AG08396 (cell line): ENCODE results near the gene TBC1D1.
A peak's percentile ranks its signal among the peaks of the same experiment; 100 is the strongest.

ENCODE experiments used
- DNase-seq: peaks from one replicate; pipeline ENCODE4 v3.0.0; 2012; ENCODE audit warnings: low spot score, mixed read lengths

The TBC1D1 gene, protein sequence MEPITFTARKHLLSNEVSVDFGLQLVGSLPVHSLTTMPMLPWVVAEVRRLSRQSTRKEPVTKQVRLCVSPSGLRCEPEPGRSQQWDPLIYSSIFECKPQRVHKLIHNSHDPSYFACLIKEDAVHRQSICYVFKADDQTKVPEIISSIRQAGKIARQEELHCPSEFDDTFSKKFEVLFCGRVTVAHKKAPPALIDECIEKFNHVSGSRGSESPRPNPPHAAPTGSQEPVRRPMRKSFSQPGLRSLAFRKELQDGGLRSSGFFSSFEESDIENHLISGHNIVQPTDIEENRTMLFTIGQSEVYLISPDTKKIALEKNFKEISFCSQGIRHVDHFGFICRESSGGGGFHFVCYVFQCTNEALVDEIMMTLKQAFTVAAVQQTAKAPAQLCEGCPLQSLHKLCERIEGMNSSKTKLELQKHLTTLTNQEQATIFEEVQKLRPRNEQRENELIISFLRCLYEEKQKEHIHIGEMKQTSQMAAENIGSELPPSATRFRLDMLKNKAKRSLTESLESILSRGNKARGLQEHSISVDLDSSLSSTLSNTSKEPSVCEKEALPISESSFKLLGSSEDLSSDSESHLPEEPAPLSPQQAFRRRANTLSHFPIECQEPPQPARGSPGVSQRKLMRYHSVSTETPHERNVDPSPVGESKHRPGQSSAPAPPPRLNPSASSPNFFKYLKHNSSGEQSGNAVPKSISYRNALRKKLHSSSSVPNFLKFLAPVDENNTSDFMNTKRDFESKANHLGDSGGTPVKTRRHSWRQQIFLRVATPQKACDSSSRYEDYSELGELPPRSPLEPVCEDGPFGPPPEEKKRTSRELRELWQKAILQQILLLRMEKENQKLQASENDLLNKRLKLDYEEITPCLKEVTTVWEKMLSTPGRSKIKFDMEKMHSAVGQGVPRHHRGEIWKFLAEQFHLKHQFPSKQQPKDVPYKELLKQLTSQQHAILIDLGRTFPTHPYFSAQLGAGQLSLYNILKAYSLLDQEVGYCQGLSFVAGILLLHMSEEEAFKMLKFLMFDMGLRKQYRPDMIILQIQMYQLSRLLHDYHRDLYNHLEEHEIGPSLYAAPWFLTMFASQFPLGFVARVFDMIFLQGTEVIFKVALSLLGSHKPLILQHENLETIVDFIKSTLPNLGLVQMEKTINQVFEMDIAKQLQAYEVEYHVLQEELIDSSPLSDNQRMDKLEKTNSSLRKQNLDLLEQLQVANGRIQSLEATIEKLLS (N-terminal part only)

DNA sequence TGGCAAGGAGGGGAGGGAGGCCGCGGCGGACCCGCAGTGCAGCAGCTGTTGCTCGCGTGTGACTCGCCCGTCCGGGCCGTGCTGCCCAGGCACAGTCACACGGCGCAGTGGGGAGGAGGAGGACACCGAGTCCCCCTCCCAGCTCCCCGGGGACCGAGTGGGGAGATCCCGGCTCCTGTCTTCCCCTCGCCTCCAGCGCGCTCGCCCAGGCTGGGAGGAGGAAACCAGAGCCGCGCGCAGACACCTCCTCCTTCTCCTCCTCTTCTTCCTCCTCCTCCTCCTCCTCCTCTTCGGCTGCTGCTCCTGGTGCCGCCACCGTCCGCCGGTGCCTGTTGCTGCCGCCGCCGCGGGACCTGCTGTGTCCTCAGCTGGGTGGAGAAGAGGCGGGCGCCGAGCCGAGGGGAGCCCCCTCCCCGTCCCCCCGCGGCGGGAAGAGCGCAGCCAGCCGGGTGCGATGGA, at the start of gene TBC1D1:
TBC1D1 (plus strand) TSS at position 284 of the 459 bp plus-strand sequence. CDS start 11,012 bp downstream, outside the sequence.
- peak; percentile 39 for DNase-seq

DNA sequence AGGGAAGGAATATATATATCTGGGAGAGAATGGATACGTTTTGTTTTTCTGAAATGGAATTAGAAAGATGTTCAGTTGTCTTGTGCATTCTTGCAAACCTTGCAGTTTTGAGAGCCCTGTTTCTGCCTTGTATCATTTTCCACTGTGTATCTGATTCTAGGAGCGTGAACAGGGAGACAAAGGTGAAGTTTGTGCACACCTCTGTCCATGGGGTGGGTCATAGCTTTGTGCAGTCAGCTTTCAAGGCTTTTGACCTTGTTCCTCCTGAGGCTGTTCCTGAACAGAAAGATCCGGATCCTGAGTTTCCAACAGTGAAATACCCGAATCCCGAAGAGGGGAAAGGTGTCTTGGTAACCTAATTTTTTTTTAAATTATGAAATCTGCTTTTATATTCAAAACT, 46.7 kb upstream of the TBC1D1 start:
- no peak for DNase-seq

DNA sequence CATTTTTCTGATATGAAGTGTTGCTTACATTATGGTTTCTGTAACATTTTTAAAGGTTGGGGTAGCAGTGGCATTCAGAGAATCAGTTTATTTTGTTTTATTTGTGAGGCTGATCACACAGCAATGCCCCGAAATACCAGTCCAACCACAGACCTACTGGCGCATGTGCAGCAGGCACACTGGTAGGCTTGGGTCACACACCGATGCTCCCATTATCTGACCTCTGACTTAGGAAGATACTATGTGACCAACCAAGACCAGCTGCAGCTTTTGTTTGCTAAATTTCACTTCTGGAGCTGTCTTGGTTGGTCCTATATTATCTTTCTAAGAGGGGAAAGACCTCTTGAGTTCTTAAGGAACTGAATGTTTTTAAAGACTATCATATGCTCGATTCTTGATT, 45.7 kb upstream of the TBC1D1 start:
- DNase-seq = no peak

DNA sequence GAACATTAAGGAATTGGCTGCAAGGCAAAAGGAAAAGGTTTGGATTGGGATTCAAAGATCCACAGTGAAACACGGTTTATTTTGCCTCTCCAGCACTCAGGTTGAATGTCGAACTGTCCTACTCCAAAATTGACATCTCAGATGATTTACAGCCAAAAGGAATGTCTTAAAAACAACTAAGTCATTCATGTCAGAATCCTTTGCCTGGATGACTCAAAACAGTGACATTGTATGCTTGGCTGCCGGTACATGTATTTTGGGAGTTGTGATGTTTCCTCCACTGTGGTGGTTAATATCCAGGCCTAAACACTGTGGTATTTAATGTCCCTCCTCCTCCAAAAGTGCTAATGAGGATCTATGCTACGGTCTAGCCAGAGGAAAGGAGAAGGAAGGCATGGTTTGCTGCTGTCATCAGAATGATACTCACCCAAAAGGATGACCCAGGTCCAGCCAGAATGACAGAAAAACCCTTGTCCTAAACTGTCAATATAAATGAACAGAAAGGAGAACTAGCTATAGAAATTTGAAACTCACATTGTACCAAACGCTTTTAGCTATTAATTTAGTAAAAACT, 43.5 kb upstream of the TBC1D1 start:
- DNase-seq = no peak

DNA sequence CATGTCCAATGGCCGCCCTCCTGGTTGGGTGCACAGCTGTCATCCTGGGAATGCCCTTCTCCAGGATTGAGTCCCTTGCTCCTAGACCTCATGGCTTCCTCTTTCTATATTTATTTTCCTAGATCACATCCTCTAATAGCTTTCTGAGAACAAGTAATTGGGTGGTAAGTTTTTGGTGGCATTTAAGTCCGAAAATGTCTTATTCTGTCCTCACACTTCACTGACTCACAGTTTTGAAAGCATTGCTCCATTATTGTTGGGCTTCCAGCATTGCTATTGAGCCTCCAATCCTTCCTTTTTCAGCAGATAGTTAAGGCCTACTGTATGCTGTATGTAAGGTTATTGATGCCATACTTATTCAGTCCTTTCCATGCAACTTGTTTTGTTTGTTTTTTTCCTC, 38.5 kb upstream of the TBC1D1 start:
- no peak for DNase-seq

DNA sequence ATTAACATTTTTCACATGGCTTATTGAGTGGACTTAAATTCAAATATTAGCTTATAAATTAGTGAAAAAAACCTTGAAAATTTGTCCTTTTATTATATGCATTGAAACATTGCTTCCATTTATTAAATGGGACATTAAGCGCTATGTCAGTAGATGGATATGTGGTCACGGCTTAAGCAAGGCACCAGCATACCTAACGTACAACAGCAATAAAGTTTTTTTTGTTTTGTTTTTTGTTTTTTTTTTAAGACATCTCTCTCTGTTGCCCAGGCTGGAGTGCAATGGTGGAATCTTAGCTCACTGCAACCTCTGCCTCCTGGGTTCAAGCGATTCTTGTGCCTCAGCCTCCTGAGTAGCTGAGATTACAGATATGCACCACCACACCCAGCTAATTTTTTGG, 32.8 kb upstream of the TBC1D1 start:
- no peak for DNase-seq

DNA sequence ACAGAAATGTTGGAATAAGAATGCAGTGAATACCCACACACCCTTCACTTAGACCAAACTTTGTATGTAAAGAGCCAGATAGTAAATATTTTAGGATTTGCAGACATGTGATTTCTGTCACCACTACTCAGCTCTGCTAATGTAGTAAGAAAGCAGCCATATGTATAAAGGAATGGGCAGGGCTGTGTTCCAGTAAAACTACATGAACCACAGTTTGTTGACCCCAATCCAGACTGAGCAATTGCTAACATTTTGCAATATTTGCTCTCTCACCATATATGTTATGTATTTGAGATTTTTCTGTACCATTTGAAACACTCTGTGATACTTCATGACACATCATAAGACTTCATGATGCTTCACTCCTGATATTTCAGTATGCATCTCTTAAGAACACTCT, 32.0 kb upstream of the TBC1D1 start:
- DNase-seq = no peak

DNA sequence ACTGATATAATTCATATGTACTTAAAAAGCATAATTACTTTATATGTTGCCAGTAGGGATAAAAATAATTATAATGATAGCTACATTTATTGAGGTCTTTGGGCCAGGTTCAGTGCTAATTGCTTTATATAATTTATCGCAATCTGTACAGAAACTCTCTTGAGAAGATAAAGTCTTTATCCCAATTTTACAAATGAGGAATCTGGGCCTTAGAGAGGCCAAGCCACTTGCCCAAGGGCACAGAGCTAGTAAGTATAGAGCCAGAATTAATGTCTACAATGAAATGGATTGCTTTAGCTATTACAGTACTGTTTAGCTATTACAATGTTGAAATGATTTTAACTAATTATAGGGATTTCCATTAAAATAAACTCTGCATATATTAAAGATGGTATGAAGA, 30.6 kb upstream of the TBC1D1 start:
- DNase-seq = no peak

DNA sequence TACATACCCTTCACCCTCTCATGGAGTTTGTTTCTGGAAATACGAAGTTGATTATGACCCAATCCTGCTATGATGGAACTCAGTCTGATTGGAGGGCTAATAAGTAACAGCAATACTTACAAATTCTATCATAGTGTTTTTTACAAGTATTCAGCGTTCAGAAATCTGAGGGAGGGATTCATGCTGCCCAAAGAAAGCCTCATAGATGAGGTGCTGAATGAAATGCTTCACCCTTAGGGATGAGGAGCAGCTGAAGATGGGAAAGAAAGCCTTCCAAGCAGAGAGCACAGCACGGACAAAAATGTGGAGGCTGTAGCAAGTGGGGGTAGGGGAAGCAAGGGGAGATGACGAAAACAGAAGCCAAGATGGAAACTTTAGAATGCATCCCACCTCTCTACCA, 27.9 kb upstream of the TBC1D1 start:
- DNase-seq = no peak

DNA sequence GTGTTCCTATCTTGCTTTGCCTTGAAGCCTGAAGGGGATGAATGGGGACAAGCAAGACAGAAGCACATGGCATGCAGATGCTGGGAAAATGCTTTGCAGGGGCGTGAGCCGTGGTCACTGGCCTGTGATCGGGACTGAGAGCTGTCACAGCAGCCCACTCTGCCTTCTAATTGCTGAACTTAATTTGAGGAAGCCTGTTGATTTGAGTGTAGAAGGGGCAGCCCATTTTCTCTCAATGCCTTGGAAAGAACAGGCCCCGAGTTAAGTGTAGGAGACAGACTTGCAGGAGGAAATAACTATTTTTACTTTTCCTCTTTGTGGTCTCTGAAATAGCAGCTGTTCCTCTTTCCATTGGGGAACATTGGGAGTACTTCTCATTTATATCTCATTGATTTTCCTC, 26.1 kb upstream of the TBC1D1 start:
- DNase-seq = no peak

DNA sequence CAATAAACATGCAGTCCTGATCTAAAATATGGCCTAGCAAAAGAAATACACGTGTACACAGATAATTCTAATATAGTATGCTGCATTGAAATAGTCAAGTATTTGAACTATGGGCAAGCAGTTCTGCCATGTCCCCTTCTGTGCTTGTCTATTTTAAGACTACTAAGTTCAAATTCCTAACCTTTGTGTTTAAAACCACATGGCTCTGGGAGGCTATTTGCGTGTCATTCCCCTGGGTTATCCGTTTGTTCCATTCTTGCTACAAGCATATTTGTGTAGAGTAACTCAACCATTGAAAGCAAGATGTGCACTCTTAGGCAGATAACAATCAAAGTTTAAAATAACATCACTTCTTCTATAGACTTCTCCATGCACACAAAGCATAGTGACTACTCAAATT, 25.4 kb upstream of the TBC1D1 start:
- no peak for DNase-seq

DNA sequence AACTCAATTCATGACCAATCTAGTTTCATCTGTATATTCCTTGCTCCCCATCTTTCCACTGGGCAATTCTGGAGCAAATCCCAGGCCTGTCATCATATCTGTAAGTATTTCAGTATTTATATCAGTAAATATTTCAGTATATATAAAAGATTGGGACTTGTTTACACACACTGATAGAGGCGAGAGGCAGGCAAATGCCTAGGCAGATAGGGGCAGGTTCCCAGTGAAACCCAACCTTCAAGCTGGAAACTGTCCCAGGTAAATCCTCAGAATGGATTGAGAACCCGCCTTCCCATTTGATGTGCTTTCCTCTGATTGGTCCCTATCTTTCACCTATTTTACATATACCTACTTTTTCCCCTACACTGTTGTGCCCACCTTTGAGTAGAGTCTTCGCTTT, 23.8 kb upstream of the TBC1D1 start:
- DNase-seq = no peak

DNA sequence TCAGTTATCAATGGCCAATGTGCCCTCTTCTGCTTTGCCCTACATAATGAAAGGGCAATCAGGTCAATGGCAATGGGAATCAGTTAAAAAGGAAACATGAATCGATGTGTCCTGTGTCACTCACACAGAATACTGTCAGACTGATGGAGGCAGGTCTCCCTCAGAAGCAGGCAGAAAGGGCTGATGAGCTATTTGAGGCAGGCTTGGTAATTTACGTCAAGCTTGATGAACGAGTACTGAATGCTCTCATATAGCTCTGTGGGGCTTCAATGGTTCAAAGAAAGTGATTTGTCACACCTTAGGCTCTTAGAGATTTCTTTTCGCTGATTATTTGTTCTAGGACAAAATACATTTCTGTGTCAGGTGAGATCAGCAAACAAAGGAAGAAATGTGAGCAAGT, 22.6 kb upstream of the TBC1D1 start:
- DNase-seq = no peak

DNA sequence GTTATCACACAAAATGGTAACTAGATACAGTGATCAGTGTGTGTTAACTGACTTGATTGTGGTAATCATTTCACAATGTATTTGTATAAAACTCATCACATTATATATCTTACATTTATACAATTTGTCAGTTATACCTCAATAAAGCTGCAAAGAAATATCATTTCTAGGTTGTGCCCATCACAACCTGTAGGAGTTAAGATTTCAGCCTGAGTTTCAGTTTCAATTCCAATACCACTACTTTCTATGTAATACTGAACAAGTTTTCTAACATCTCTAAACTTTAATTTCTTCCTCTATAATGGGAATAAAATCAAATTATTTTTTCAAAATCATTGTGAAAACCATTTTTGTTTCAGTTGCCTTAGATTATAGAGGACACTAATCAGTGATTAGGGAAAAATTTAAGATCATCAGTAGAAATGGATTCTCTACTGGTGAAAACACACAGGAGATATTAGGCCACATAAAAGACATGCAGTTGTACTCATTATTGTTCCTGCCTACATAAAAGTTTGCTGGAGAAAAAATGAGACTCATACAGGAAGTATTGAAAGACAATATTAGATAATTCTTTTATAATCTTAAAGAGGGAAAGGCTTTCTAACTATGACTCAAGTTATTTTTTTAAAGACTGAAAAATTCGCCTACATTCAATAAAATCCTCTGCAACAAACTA, 18.4 kb upstream of the TBC1D1 start:
- DNase-seq = no peak

DNA sequence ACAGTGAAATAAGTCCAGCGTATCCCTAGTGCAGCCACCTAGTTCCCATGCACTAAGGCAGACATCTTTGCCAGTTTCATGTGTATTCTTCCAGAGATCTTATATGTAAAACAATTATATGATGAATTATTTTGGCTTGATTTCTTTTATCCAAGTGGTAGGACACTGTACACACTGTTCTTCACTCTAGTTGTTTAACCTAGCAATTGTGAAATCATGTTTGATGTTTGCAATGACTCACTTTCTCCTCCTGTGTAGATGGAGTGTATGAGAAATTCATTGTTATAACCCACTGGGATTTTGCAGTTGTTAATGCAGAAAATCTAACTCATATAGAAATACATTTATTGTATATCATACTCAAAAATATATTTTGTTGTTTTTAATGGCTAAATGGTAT, 17.5 kb upstream of the TBC1D1 start:
- no peak for DNase-seq

DNA sequence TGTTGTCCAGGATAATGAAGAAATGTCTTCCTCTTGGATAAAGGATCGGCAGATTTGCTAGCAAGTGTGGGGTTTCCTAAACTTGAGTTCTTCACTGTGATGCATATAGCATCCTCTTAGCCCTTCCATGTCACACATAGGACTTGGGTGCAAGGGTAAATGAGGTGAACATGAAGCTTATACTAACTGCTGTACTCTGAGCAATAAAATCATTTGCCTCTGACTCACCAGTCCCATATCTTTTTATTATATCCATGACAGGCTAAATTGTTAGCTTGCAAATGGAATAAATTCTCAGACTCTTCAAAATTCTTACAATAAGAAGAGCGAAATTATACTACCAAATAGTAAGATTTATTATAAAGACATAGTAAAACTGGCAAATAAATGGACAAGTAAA, 14.7 kb upstream of the TBC1D1 start:
- DNase-seq = no peak

DNA sequence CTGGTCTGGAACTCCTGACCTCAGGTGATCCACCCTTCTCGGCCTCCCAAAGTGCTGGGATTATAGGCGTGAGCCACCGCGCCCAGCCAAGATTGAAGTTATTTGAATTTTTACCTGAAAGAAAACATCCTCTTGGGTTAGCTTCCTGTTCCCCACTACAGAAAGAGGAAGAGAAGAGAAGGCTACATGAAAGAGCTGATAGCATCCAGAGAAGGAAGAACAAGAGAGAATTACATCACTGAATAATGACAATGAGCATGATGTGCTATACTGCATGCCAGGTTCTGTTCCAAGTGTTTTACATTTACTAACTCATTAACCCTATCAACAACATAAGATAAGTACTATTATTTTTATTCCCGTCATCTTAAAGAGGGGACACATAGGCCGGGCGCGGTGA, 11.5 kb upstream of the TBC1D1 start:
- DNase-seq = no peak

DNA sequence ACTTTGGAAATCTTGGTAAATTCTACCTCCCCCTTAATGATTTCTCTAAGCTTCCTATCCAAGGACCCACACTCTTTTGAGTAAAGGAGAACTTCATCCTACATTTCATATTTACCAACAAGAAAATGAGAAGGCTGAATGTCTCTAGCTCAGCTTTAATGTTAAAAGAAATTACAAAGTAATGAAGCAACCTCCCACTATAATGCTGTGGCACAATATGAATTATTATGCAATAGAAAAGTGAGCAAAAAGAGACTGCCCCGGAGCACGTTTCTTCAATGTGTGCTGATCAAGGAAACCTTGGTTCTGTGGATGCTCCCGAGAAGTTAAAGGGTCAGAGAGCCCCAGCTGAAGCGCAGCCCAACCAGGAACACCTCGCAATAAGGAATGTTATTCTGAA, 9.1 kb upstream of the TBC1D1 start:
- DNase-seq = no peak

DNA sequence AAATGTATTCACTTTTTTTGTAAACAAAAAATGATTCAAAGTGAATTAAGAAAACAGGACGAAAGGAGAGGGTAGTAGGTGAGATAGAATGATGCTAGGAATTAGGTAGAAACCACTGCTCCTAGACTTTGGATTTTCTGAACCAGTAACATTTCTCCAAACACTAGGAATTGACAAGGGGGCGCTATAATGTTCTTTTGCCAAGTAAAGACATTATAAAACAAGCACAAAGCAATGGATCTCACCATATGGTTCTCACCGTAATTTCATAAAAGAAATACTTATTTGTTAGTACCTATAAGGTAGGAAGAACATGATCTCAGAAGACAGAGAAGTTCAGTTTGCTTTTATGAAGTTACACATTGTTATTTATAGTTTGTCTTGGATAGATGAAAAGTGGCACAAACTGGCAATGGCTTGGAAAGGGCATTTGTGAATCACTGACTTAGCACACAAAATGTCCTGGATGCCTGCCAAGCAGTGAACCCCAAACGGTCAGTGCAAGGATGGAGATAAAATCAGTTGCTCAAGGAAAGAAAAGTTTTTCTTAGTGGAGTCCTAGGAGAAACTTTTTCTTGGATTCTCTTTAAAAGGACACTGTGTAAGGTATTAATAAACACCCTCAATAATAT, 8.1 kb upstream of the TBC1D1 start:
- no peak for DNase-seq

DNA sequence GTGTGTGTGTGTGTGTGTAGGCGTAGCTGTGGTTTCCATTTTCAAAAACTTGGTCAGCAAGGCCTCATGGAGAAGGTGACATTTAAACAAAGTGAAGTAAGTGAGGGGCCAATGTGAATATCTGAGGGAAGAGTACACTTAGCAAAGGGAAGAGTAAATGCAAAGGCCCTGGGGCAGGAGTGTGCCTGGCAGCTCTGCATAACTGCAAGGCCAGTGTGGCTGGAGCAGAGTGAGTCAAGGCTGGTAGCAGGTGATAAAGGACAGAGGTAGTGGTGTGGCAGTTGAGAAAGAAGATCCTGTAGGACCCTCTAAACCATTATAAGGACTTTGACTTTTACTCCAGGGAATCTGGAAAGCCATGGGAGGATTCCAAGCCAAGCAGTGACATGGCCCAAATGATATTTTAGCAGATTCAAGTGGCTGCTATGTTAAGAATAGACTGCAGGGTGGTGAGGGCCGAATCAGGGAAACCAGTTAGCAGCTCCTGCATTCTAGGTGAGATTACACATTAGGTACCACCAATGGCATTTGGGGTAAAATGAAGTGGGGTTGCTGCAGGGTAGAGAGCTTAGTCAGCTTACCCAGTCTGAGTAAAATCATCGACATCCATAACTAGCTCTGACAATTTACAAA, 5.9 kb upstream of the TBC1D1 start:
- DNase-seq = no peak

DNA sequence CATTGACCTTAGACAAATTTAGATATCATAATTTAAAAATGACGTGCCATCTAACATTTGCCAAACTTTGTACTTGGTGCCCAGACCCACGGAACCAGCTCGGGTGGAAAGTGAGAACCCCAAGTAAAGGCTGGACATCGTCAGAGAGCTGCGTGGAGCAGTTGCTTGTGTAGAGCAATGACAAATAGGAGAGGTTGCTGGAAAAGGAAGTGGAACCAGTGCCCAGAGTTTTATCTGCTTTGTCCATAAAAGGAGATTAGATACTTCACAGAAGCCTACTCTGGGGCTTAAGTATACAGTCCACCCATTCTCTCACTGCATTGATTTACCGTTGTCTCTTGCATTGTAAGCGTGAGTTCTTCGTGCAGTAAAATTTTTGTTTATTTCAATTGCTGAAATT, 5.4 kb upstream of the TBC1D1 start:
- peak; percentile 46 for DNase-seq
